22Rv1 (cell line): ENCODE measurements around the gene RNPEPL1.

Source experiments
- ZFX ChIP-seq: fragments of 450-650 bp; IDR thresholded peaks from 2 replicates; pipeline ENCODE4 v1.6.1; 2017; ENCODE audit warnings: antibody characterized with exemption, borderline replicate concordance
- TF ChIP-seq, protein P1 (sequence below): fragments of 450-650 bp; IDR thresholded peaks from 2 replicates; pipeline ENCODE4 v1.5.1; 2017; ENCODE audit warnings: mild to moderate bottlenecking

DNA sequence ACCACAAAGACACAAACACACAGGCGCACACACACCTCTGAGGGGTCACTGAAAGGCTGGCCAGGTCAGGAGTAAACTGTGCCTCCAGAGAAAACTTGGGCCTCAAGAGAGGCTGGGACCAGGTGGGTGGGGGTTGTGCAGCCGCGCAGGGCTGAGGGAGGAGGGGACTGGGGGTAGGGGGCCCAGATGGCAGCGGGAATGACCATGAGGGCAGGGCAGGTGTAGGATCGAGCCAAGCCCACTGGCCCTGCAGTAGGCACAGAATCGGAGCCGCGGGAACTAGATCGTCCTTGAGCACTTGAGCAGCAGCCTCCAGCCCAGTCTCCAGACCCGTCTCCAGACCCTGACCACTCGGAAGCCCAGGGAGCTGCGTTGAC is 47.3 kb upstream of the RNPEPL1 start:
- TF ChIP-seq, protein P1, sequence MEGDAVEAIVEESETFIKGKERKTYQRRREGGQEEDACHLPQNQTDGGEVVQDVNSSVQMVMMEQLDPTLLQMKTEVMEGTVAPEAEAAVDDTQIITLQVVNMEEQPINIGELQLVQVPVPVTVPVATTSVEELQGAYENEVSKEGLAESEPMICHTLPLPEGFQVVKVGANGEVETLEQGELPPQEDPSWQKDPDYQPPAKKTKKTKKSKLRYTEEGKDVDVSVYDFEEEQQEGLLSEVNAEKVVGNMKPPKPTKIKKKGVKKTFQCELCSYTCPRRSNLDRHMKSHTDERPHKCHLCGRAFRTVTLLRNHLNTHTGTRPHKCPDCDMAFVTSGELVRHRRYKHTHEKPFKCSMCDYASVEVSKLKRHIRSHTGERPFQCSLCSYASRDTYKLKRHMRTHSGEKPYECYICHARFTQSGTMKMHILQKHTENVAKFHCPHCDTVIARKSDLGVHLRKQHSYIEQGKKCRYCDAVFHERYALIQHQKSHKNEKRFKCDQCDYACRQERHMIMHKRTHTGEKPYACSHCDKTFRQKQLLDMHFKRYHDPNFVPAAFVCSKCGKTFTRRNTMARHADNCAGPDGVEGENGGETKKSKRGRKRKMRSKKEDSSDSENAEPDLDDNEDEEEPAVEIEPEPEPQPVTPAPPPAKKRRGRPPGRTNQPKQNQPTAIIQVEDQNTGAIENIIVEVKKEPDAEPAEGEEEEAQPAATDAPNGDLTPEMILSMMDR = no peak
- no peak for TF ChIP-seq ZFX
